IPS-15b (cell line): ENCODE measurements around the gene BLNK.

Source experiments
- H3K27me3 ChIP-seq: one replicate; pipeline ENCODE4 v1.6.1; 2013; ENCODE audit warnings: low read length; ENCODE audit not compliant: control insufficient read depth, insufficient read depth
- H3K36me3 ChIP-seq: one replicate; pipeline ENCODE4 v1.6.1; 2013; ENCODE audit warnings: low read length; ENCODE audit not compliant: control insufficient read depth, insufficient read depth
- H3K4me1 ChIP-seq: one replicate; pipeline ENCODE4 v1.6.1; 2013; ENCODE audit warnings: mild to moderate bottlenecking, low read length; ENCODE audit not compliant: control insufficient read depth, insufficient read depth
- H3K4me3 ChIP-seq: one replicate; pipeline ENCODE4 v1.5.1; 2013; ENCODE audit warnings: low read depth, low read length
- H3K9ac ChIP-seq: one replicate; pipeline ENCODE4 v1.6.1; 2013; ENCODE audit warnings: low read depth, mild to moderate bottlenecking, low read length
- H3K9me3 ChIP-seq: one replicate; pipeline ENCODE4 v1.6.1; 2013; ENCODE audit warnings: mild to moderate bottlenecking, low read length; ENCODE audit not compliant: control insufficient read depth, insufficient read depth

The BLNK gene

GRCh38 chr10:96152437-96152836, 118.9 kb downstream of the BLNK start:
- no peak overlapping the region for H3K4me3 ChIP-seq
- H3K4me1 ChIP-seq = no peaks in the 10 kb centered on the region
- H3K36me3 ChIP-seq = peaks cover 12% of the 10 kb centered on the region
- no peak overlapping the region for H3K9ac ChIP-seq
- H3K9me3 ChIP-seq = no peaks in the 10 kb centered on the region
- no peaks in the 10 kb centered on the region for H3K27me3 ChIP-seq
